Upper lobe of left lung (tissue), 6 donors: ENCODE measurements around the gene PACSIN1. TPM values are rescaled to one million over a fixed set of nuclear protein-coding genes. Genes with fewer than 3 reads are reported as not detected.

Experiments
- ATAC-seq, 2 donors: fragments of 200-7000 bp; cut with Tn5 transposase; one replicate each; pipeline ENCODE4 v1.9.1; 2022; ENCODE audit warnings: mild to moderate bottlenecking in 2 of 2, moderate library complexity in 2 of 2; ENCODE audit not compliant: low FRiP score in 2 of 2
- DNase-seq, 2 donors: peaks; one replicate each; pipeline ENCODE4 v3.0.0-alpha.2; 2019 to 2020
- H3K27ac ChIP-seq, 4 donors: fragments of 200-600 bp; sonication (generic); one replicate each; pipeline ENCODE4 v1.5.1; 2016 to 2019
- H3K27me3 ChIP-seq, 4 donors: fragments of 200-600 bp; sonication (generic); one replicate each; pipeline ENCODE4 v1.5.1; 2017 to 2019
- H3K36me3 ChIP-seq, 4 donors: fragments of 200-600 bp; sonication (generic); one replicate each; pipeline ENCODE4 v1.5.1; 2016 to 2019
- H3K4me1 ChIP-seq, 4 donors: fragments of 200-600 bp; sonication (generic); one replicate each; pipeline ENCODE4 v1.5.1; 2018 to 2019
- H3K4me3 ChIP-seq, 4 donors: fragments of 200-600 bp; sonication (generic); one replicate each; pipeline ENCODE4 v1.5.1; 2017 to 2019; ENCODE audit warnings: mild to moderate bottlenecking in 2 of 4, moderate library complexity in 1 of 4
- H3K9me3 ChIP-seq, 4 donors: fragments of 200-600 bp; sonication (generic); one replicate each; pipeline ENCODE4 v1.5.1; 2018 to 2019
- EP300 ChIP-seq, 4 donors: sonication (generic); formaldehyde crosslinking; IDR thresholded peaks; one replicate each; pipeline ENCODE4 v1.5.1; 2017; ENCODE audit warnings: antibody characterized with exemption in 4 of 4, control low read depth in 2 of 4
- POLR2A ChIP-seq, 4 donors: fragments of 450-650 bp; IDR thresholded peaks; one replicate each; pipeline ENCODE4 v1.5.1; 2016 to 2017; ENCODE audit warnings: antibody characterized with exemption in 4 of 4, mild to moderate bottlenecking in 2 of 4
- POLR2AphosphoS5 ChIP-seq, 2 donors: sonication (generic); formaldehyde crosslinking; IDR thresholded peaks; one replicate each; pipeline ENCODE4 v1.5.1; 2017; ENCODE audit warnings: antibody characterized with exemption in 2 of 2
- WGBS, 2 donors: methylation state at CpG; one replicate each; pipeline ENCODE4 v1.1.5; 2017 to 2018; 5-methylcytosine and 5-hydroxymethylcytosine counted together
- total RNA-seq, 6 donors: library from RNA; depleted of rRNA in 4 of 6; stranded (reverse); fragments of >200 nt in 4 of 6; gene quantifications; one replicate each; pipeline versions ENCODE4 v1.1.0 to v1.2.1, GENCODE V29; 2016 to 2021
- TF ChIP-seq, protein P1 (sequence below), 6 experiments: fragments of 450-650 bp in 4 of 6; fragments of 200-600 bp in 2 of 6; sonication (generic) in 2 of 6; IDR thresholded peaks; one replicate each; pipeline ENCODE4 v1.5.1; 2016 to 2019; ENCODE audit warnings: antibody characterized with exemption in 6 of 6
- donor health status: DM: no; HTN: no; CAD: no; lungs with moderate emphysema.
- donor health status: DM: no; HTN: yes; CAD: no; lungs with severe emphysema.

Gene PACSIN1
- total RNA-seq, 6 donors from 2014 or later = 0.06 to 3.0 (median 0.17) TPM; not detected in 3

DNA sequence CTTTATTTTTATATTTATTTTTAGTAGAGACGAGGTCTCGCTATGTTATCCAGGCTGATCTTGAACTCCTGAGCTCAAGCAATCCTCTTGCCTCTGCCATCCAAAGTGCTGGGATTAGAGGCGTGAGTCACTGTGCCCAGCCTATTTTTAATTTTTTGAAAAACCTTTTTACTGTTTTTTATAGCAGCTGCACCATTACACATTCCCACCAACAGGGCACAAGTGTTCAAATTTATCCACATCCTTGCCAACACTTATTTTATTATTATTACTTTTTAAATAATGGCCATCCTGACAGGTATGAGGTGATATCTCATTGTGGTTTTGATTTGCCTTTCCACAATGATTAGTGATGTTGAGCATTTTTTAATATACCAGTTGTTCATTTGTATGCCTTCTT is 42.5 kb downstream of the PACSIN1 start:
- Histone ChIP-seq H3K4me3 (no peak overlapping the region), H3K4me1 (no peaks in the 10 kb centered on the region), H3K36me3 (no peaks in the 10 kb centered on the region), H3K27me3 (no peaks in the 10 kb centered on the region), H3K9me3 (peaks cover 0 to 5% (median 0%) of the 10 kb centered on the region in 4 donors), H3K27ac (no peak overlapping the region)
- DNase-seq (no peak), ATAC-seq (no peak)
- TF ChIP-seq POLR2AphosphoS5 (IDR thresholded peaks at IDR 0.05) (no peak), POLR2A (IDR thresholded peaks at IDR 0.05) (no peak), EP300 (IDR thresholded peaks at IDR 0.05) (no peak)
- TF ChIP-seq, protein P1, sequence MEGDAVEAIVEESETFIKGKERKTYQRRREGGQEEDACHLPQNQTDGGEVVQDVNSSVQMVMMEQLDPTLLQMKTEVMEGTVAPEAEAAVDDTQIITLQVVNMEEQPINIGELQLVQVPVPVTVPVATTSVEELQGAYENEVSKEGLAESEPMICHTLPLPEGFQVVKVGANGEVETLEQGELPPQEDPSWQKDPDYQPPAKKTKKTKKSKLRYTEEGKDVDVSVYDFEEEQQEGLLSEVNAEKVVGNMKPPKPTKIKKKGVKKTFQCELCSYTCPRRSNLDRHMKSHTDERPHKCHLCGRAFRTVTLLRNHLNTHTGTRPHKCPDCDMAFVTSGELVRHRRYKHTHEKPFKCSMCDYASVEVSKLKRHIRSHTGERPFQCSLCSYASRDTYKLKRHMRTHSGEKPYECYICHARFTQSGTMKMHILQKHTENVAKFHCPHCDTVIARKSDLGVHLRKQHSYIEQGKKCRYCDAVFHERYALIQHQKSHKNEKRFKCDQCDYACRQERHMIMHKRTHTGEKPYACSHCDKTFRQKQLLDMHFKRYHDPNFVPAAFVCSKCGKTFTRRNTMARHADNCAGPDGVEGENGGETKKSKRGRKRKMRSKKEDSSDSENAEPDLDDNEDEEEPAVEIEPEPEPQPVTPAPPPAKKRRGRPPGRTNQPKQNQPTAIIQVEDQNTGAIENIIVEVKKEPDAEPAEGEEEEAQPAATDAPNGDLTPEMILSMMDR (IDR thresholded peaks at IDR 0.05) = no peak
- 93 to 96% methylated on average over 3 of the region's 3 CpGs for WGBS, 2 donors

DNA sequence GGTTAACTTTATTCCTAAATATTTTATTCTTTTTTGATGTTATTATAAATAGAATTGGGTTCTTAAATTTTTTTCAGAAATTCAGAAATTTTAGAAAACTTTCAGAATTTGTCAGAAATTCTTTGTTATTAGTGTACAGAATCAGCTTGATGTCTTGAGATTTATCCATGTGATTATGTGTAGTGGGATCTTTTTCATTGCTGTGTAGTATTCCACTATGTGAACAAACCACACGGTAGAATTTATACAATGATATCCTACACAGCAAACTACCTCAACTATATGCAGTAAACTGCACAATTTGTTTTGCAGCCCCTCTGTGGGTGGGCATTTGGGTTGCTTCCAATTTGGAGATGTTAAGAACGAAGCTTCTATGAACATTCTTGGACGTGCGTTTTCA is 43.9 kb downstream of the PACSIN1 start:
- 84 to 98% methylated on average over 4 of the region's 4 CpGs for WGBS, 2 donors
- Histone ChIP-seq H3K4me3 (no peak overlapping the region), H3K9me3 (peaks cover 0 to 5% (median 0%) of the 10 kb centered on the region in 4 donors), H3K4me1 (peaks cover 0 to 2% (median 0%) of the 10 kb centered on the region in 4 donors), H3K27me3 (no peaks in the 10 kb centered on the region), H3K36me3 (no peaks in the 10 kb centered on the region), H3K27ac (no peak overlapping the region)
- TF ChIP-seq, protein P1 (IDR thresholded peaks at IDR 0.05) = no peak
- TF ChIP-seq POLR2A (IDR thresholded peaks at IDR 0.05) (no peak), POLR2AphosphoS5 (IDR thresholded peaks at IDR 0.05) (no peak)
- no peak for ATAC-seq
- DNase-seq = no peak

DNA sequence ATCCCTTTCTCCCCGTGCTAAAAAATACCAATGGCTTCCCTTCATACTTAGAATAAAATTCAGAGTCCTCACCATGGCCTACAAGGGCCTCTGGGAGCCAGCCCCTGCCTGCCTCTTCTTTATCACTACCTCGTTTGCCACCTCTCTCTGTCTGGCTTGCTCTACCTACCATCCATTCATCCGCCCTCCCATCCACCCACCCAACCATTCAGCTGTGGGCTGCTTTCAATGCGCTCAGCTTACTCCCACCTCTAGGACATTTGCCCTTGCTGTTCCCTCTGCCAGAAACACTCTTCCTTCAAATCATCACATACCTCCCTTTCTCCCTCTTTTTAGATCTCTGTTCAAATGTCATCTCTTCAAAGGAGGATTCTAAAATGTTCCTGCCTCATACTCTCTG is 44.4 kb downstream of the PACSIN1 start:
- DNase-seq (no peak), ATAC-seq (no peak)
- peaks cover 0 to 5% (median 0%) of the 10 kb centered on the region in 4 donors for H3K9me3 ChIP-seq
- H3K36me3 ChIP-seq = no peaks in the 10 kb centered on the region
- no peak overlapping the region for H3K4me3 ChIP-seq
- 83 to 90% methylated on average over 4 of the region's 4 CpGs for WGBS, 2 donors
- H3K27ac ChIP-seq = no peak overlapping the region
- H3K27me3 ChIP-seq = peaks cover 0 to under 1% (median 0%) of the 10 kb centered on the region in 4 donors
- no peak for TF ChIP-seq POLR2A (IDR thresholded peaks at IDR 0.05)
- TF ChIP-seq EP300 (IDR thresholded peaks at IDR 0.05) = no peak
- peaks cover 0 to 5% (median 0%) of the 10 kb centered on the region in 4 donors for H3K4me1 ChIP-seq

DNA sequence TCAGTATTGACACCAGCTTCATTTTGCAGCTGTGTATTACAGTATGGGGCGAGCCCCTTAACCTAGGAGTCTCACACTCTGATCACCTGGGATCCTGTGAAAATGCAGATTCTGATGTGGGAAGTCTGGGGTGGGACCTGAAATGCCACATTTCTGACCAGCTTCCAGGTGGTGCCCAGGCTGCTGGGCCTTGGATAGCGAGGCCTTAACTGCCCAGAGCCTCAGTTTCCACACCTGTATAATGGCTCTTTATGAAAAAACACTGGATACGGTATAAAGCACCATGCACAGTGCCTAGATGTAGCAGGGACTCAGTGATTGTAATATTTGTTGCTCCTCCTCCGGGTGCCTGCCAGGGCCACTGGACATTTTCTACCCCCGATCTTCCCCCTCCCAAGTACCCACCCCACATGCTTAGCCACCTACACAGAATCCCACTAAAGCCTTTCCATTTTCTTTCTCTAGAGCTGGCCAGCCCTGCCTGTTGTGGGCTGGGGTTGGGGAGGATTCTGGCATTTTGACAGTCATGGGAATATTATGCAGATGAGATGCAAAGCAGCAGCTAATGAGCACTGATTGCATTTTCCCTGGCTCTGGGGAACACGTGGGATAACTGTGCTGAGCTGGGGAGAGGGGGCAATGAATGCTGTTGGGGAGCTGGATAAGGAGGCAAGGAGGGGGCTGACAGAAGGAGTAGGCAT is 45.5 kb downstream of the PACSIN1 start:
- no peak for DNase-seq
- no peaks in the 10 kb centered on the region for H3K36me3 ChIP-seq
- H3K4me3 ChIP-seq = no peak overlapping the region
- WGBS, 2 donors = 75 to 81% methylated on average over 5 to 6 of the region's 6 CpGs
- no peak for ATAC-seq
- TF ChIP-seq POLR2AphosphoS5 (IDR thresholded peaks at IDR 0.05) = no peak
- no peak for TF ChIP-seq EP300 (IDR thresholded peaks at IDR 0.05)
- TF ChIP-seq, protein P1 (IDR thresholded peaks at IDR 0.05) = no peak
- TF ChIP-seq POLR2A (IDR thresholded peaks at IDR 0.05) = no peak
- no peak overlapping the region for H3K27ac ChIP-seq
- H3K4me1 ChIP-seq = peaks cover 0 to 5% (median 0%) of the 10 kb centered on the region in 4 donors
- H3K9me3 ChIP-seq = peaks cover 0 to 5% (median 0%) of the 10 kb centered on the region in 4 donors
- H3K27me3 ChIP-seq = peaks cover 0 to 6% (median 0%) of the 10 kb centered on the region in 4 donors

DNA sequence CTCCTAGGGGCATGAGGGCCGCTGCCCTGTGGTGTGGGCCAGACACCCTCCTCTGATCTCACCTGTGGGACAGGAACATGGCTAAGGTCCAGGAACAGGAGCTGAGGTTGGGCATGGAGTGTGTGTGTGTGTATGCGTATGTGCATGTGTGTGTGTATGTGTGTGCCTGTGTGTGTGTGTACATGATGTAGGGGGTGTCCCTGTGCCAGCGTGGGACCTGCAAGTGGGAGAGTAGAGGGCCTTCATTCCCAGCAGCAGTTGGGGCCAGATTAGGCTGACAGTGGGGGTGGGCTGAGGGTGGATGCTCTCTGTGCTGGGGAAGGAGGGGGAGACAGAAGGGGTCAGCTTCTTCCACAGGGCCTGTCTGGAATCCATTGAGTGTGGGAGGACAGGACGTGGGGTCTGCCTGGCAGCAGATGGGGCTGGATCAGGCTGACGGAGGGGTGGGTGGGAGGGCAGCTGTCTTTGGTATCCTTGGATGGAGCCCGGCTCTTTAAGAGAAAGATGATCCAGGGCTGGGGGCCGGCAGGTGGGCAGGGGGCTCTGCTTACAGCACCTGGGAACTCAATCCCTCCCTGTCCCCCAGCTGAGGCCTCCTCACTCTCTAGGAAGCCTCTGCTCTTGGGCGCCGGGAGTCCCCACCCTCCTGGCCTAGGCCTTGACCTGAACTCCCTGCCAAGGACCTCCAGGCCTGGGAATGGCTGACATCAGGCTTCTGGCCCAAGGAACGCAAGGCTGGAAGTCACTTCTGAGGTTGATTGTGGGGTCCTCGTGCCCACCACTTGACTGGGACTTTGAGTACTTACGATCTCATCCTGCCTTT is 46.2 kb downstream of the PACSIN1 start:
- H3K27me3 ChIP-seq = peaks cover 0 to 6% (median 0%) of the 10 kb centered on the region in 4 donors
- H3K4me3 ChIP-seq = no peak overlapping the region
- no peak for ATAC-seq
- peaks cover 0 to 5% (median 0%) of the 10 kb centered on the region in 4 donors for H3K4me1 ChIP-seq
- DNase-seq = peak in 1 of 2 donors; percentile 38
- peaks cover 0 to 5% (median 0%) of the 10 kb centered on the region in 4 donors for H3K9me3 ChIP-seq
- 58 to 74% methylated on average over 8 to 11 of the region's 12 CpGs for WGBS, 2 donors
- H3K36me3 ChIP-seq = no peaks in the 10 kb centered on the region
- TF ChIP-seq POLR2A (IDR thresholded peaks at IDR 0.05) (no peak), EP300 (IDR thresholded peaks at IDR 0.05) (no peak), POLR2AphosphoS5 (IDR thresholded peaks at IDR 0.05) (no peak)
- TF ChIP-seq, protein P1 (IDR thresholded peaks at IDR 0.05) = no peak
- no peak overlapping the region for H3K27ac ChIP-seq
